ENCODE data around the gene PIGBOS1. TPM values are rescaled to one million over a fixed set of nuclear protein-coding genes. Genes with fewer than 3 reads are reported as not detected.
A peak's percentile ranks its signal among the peaks of the same experiment; 100 is the strongest.

Gene PIGBOS1
- total and polyA plus RNA-seq, 8 donors = 9.8 to 20.2 (median 15.5) TPM

DNA sequence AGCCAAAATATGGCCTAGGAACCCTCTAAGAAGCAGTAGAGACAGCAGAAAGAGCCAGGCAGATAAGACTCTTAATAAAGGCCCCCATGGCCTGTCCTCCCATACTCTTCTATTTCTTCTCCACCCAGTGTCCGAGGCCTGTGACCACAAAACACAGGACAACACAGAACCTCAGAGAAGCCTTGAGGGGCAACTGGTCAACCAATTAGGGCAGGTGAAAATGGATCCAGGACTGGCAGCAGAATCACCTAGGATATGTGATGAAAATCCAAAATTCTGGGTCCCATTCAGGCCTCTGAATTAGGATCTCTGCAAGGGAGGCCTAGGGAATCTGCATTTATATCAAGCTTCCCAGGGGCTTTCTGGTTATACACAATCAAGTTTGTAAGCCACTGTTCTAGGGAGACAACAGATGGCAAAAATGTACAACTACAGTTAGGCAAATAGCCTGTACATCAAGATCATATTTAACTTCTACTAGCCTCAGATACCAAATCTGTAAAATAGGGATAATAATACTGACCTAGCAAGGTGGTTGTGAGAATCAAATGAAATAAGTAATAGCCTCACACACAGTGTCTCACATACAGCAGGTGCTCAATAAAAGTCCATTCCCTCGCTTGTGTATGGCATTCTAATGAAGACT lies 39.7 kb downstream of the PIGBOS1 start:
- Histone ChIP-seq H3K9me3 (no peaks in the 10 kb centered on the region), H3K27ac (peak overlapping the region; percentile 55 to 82), H3K4me3 (no peak overlapping the region), H3K4me1 (peaks cover 33 to 97% of the 10 kb centered on the region in 2 donors), H3K27me3 (no peaks in the 10 kb centered on the region), H3K36me3 (no peaks in the 10 kb centered on the region)
- intact Hi-C loops (cut with DNase I) = no loop called here
- DNase-seq (no peak), ATAC-seq (no peak)
- TF ChIP-seq, protein P1, sequence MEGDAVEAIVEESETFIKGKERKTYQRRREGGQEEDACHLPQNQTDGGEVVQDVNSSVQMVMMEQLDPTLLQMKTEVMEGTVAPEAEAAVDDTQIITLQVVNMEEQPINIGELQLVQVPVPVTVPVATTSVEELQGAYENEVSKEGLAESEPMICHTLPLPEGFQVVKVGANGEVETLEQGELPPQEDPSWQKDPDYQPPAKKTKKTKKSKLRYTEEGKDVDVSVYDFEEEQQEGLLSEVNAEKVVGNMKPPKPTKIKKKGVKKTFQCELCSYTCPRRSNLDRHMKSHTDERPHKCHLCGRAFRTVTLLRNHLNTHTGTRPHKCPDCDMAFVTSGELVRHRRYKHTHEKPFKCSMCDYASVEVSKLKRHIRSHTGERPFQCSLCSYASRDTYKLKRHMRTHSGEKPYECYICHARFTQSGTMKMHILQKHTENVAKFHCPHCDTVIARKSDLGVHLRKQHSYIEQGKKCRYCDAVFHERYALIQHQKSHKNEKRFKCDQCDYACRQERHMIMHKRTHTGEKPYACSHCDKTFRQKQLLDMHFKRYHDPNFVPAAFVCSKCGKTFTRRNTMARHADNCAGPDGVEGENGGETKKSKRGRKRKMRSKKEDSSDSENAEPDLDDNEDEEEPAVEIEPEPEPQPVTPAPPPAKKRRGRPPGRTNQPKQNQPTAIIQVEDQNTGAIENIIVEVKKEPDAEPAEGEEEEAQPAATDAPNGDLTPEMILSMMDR (IDR thresholded peaks at IDR 0.05) = no peak

DNA sequence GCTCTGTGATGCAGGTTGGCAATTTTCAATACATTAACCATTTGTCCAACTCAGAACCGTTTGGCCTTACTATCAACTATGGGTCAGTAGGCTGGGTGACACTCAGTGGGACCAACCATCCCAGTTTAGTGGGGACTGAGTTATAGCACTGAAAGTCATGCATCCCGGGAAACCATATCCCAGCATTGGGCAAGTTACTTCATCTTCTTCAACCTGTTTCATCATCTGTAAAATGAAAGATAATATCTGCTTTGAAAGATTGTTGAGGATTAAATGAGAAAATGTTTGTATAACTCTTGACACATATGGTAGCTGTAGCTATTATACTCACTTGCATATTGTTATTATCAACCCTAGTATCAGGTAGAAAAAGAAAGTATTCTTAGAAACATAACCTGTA lies 41.2 kb downstream of the PIGBOS1 start:
- Histone ChIP-seq H3K27ac (peak overlapping the region; percentile 23 to 71), H3K4me1 (peaks cover 18 to 88% of the 10 kb centered on the region in 2 donors), H3K9me3 (no peaks in the 10 kb centered on the region), H3K36me3 (no peaks in the 10 kb centered on the region), H3K27me3 (no peaks in the 10 kb centered on the region), H3K4me3 (no peak overlapping the region)
- TF ChIP-seq, protein P1 (IDR thresholded peaks at IDR 0.05) = no peak
- no peak for ATAC-seq
- no peak for DNase-seq
- intact Hi-C loops (cut with DNase I) = no loop called here

DNA sequence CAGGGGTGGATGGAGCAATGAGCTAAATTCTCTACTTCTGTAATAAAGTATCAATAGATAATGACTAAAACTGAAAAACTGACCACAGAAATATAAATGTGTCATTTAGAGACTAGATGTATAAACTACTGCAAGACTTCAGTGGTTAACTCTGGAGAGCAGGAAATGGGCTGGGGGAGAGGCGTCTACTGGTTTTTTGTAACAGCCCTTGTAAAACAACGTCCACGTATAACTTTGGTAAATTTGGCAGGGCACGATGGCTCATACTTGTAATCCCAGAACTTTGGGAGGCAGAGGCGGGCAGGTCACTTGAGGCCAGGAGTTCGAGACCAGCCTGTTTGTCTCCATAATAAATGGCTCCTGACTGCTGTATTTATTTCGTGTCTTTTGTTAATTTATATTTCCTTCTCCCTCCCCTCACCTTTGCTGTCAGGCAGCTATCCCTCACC lies 41.8 kb downstream of the PIGBOS1 start:
- Histone ChIP-seq H3K4me1 (peaks cover 14 to 85% of the 10 kb centered on the region in 2 donors), H3K36me3 (no peaks in the 10 kb centered on the region), H3K27me3 (no peaks in the 10 kb centered on the region), H3K9me3 (no peaks in the 10 kb centered on the region), H3K4me3 (no peak overlapping the region), H3K27ac (peak overlapping the region; percentile 23 to 71)
- no peak for ATAC-seq
- intact Hi-C loops (cut with DNase I) = no loop called here
- TF ChIP-seq, protein P1 (IDR thresholded peaks at IDR 0.05) = no peak
- DNase-seq = no peak

DNA sequence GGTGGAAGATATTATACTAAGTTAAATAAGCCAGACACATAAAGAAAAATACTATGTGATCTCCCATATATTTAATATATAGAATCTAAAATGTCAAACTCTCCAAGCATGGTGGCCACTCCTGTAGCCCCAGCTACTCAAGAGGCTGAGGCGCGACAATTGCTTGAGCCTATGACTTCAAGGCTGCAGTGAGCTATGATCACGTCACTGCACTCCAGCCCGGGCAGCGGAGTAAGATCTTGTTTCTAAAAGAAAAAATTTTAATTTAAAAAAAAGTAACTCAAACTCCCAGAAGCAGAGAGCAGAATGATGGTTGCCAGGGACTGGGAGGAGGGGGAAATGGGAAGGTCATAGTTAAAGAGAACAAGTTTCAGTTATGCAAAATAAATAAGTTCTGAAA lies 42.6 kb downstream of the PIGBOS1 start:
- DNase-seq (no peak), ATAC-seq (no peak)
- TF ChIP-seq, protein P1 (IDR thresholded peaks at IDR 0.05) = no peak
- H3K27me3 ChIP-seq = no peaks in the 10 kb centered on the region
- no peaks in the 10 kb centered on the region for H3K36me3 ChIP-seq
- H3K9me3 ChIP-seq = no peaks in the 10 kb centered on the region
- intact Hi-C loops (cut with DNase I) = no loop called here
- peaks cover 11 to 79% of the 10 kb centered on the region in 2 donors for H3K4me1 ChIP-seq
- H3K4me3 ChIP-seq = no peak overlapping the region
- H3K27ac ChIP-seq = peak overlapping the region in 1 of 2 donors; percentile 71

DNA sequence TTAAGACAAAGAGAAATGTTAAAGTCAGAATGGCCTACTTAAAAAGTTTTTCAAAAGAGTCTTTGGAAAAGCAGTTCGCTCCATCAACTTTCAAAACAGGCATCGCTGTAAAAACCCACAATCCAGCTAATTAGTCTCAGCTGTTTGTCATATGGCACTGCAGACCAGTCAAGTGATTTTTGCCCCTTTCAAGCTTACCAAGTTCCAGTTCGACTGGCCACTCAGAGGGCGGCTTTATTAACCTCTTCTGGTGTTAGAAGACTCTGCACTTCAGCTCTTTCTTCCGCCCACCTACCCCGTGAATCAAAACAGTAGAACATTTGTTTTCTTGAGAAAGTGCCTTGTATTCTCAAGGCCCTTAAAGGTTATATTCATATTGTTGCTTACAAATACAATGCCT lies 48.6 kb downstream of the PIGBOS1 start:
- Histone ChIP-seq H3K9me3 (no peaks in the 10 kb centered on the region), H3K4me3 (no peak overlapping the region), H3K27me3 (no peaks in the 10 kb centered on the region), H3K4me1 (peaks cover 0 to 76% of the 10 kb centered on the region in 2 donors), H3K27ac (no peak overlapping the region), H3K36me3 (peaks cover 0 to 5% of the 10 kb centered on the region in 2 donors)
- no peak for ATAC-seq
- DNase-seq = no peak
- intact Hi-C loops (cut with DNase I) = no loop called here
- TF ChIP-seq, protein P1 (IDR thresholded peaks at IDR 0.05) = no peak
